Measurements from ENCODE around the gene DARS1.
"Not testable (repeated sequence)": the region's sequence is repeated elsewhere in the genome, so short reads cannot be mapped to it uniquely, and the experiment has no call there.

The DARS1 gene

DNA sequence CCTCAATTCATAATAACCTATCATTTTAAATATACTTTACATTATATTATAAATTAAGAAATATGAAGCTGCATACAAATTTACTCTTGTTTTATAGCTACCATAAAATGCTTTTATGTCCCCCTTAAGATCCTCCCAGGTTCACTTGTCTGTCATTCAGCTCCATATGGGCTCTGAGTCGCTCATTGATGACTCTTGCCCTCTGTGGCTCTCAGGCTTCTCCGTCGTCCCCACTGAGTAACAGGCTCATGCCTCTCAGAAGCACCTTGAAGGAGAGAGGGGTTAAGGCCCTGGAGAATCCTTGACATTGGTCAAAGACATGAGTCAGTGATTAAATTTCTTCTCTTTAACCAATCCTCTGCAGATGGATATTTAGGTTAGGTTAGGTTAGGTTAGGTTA lies 103.0 kb downstream of the DARS1 start:
- DNase-seq (ENCODE audit: low spot score) = no peak

DNA sequence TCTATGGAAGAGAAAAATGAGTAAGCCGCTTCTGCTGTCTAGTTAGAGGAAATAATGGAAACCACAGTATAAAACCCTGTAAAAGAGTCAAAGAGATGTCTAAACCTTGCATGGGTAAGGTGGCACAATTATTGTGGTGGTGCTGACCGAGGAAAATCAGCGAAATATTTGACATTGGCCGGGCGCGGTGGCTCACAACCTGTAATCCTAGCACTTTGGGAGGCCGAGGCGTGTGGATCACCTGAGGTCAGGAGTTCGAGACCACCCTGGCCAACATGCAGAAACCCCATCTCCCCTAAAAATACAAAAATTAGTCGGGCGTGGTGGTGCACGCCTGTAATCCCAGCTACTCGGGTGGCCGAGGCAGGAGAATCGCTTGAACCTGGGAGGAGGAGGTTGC lies 108.7 kb downstream of the DARS1 start:
- DNase-seq (ENCODE audit: low spot score) = not testable (repeated sequence)

DNA sequence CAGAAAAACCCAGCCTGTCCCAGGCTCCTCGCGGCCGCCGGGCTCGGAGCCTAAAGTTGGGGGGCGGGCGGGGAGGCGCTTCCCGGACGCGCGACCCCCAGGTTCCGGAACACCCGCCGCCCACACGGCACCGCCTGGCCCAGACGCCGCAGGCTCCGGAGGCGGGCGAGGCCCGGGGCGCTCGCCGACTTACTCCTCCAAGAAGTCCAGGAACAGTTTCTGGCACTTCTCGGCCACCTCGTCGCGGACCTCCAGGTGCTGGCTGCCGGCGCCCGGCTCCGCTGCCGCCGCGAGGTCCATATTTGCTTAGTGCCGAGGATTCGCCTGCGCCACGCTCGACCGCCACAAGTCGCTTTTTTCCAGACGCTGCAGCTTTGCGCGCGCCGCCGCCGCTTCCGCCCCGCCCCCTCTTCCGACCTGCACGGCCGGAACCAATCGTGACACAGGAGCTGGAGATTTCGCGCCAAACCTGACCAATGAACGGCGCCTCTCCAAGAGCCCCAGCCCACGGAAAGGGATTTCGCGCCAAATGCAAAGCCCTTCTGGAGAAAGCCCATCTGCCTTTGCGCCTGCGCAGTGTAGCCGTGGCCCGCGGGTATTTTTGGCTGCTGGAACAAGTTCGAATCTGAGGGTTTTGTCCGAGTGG lies 109.2 kb downstream of the DARS1 start, which contains the start of gene MCM6:
TSS of gene MCM6 (minus strand) at position 378 of the 646 bp plus-strand sequence. CDS start at position 300, 78 bp downstream.
- DNase-seq (ENCODE audit: low spot score) = peak; percentile 94

DNA sequence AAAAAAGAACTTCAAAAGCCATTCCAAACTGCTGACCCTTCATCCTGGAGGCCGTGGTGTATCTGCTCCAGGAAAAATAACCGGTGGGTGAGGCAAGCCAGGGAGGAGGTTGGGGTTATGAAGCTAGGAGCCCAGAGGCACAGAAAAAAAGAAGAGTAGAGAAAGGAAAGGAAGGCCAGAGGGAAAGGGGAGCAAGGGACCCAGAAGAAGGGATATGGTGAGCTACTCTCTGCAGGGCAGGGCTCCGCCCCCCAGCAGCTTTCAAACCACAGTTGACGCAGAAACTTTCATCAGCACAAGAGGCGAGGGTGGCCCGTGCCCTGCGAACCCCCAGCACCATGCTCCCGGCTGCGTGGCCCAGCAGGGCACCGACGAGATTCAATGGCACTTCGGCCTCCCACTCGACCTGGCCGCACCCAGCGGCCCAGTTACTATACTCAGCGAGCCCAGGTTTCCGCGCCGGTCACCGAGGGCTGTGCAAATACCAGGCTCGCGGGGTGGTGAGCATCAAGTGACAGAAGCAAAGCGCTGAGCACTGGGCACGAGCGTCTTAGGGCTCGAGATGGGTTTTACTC lies 109.8 kb downstream of the DARS1 start:
- DNase-seq (ENCODE audit: low spot score) = peak; percentile 50

DNA sequence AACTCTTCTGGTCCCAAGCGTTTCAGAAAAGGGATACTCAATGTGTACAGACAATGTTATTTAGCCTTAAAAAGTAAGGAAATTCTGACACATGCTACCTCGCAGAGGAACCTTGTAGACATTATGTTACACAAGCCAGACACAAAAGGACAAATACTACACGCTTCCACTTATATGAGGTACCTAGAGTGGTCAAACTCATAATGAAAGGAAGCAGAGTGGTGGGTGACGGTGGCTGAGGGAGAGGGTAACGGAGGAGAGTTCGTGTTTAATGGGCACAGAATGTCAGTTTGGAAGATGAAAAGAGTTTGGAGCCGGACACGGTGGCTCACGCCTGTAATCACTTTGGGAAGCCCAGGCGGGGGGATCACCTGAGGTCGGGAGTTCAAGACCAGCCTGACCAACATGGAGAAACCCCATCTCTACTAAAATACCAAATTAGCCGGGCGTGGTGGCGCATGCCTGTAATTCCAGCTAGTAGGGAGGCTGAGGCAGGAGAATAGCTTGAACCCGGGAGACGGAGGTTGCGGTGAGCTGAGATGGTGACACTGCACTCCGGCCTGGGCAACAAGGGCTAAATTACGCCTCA lies 110.6 kb downstream of the DARS1 start:
- DNase-seq (ENCODE audit: low spot score) = no peak

DNA sequence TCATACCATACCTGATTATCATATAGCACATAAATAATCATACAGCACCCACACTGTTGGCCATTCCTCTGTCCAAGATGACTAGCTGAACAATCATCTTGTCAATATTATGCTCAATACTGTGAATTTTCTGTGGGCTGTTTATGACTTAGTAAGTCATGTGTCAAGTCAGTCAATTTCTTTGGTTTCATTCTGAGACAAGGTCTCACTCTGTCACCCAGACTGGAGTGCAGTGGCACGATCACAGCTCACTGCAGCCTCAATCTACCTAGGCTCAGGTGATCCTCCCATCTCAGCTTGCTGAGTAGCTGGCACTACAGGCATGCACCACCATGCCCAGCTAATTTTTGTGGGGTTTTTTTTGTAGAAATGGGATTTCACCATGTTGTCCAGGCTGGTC lies 114.9 kb downstream of the DARS1 start:
- DNase-seq (ENCODE audit: low spot score) = no peak

DNA sequence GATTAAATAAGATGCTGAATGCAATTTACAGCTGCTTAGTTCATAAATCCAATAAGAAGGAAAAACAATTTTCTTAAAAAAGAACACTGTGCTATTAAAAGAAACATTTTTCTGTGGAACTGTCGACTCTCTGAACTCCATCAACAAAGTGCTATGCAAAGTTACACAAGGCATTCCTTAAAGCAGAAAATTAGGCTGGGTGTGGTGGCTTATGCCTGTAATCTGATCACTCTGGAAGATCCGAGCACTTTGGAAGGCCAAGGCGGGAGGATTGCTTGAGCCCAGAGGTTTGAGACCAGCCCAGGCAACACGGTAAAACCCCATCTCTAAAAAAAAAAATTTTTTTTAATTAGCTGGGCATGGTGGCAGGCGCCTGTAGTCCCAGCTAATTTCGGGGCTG lies 122.2 kb downstream of the DARS1 start:
- DNase-seq (ENCODE audit: low spot score) = no peak

DNA sequence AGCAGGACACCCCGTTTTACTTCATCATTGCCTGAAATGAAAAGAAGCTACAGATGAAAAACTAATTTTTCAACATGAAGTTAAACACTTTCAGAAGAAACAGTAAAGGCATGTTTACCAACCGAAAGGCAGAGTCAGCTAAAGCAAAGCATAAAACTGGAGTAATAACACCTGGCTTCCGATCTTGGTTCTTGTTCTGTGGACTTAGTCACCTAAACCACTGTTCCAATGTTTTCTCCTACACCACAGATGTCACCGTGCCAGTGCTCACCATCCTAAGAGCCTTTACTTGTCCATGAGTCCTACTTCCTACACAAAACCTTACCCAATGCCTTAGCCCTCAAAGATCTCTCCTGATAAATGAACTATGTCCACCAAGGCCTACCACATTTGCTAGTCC lies 122.7 kb downstream of the DARS1 start:
- no peak for DNase-seq (ENCODE audit: low spot score)
